HCT116 (cell line): ENCODE results near the gene GREM2. TPM values are rescaled to one million over a fixed set of nuclear protein-coding genes. Genes with fewer than 3 reads are reported as not detected.

Source experiments
- ATAC-seq: fragments of 200-7000 bp; cut with Tn5 transposase; 2 replicates; pipeline ENCODE4 v1.9.1; 2020; ENCODE audit warnings: mild to moderate bottlenecking, moderate library complexity
- BruUV-seq: library from RNA; stranded (reverse); fragments of 400-500 nt; replicated peaks from 2 replicates; lab custom pipeline; 2021; lab: Mats Ljungman, UMichigan
- CTCF ChIA-PET: fragments of 300-600 bp; sonication (Branson Sonifier 250); formaldehyde crosslinking; loops from one replicate; lab custom pipeline; 2021; ENCODE audit warnings: antibody characterized with exemption; lab: Charles Lee
- POLR2A ChIA-PET: fragments of 300-600, 350-600 bp; sonication (Branson Sonifier 250); formaldehyde crosslinking; loops from one replicate; lab custom pipeline; 2021; ENCODE audit warnings: antibody characterized with exemption; lab: Charles Lee
- RAD21 ChIA-PET, 2 experiments: fragments of 300-600 bp; sonication (Branson Sonifier 250); formaldehyde crosslinking; loops; one replicate each; lab custom pipeline; 2023; ENCODE audit warnings: low total read pairs in 2 of 2; ENCODE audit not compliant: uncharacterized antibody in 2 of 2, unreplicated experiment in 2 of 2, low non-redundant PET in 1 of 2; lab: Charles Lee
- DNase-seq: peaks from one replicate; pipeline ENCODE4 v3.0.0-alpha.2; 2010; ENCODE audit warnings: low read depth, low spot score
- H2AFZ ChIP-seq: fragments of 200-600 bp; shearing (Covaris generic), sonication (generic); 2 replicates; pipeline ENCODE4 v1.6.1; 2017; ENCODE audit warnings: low read depth, mixed run types, mixed read lengths, antibody characterized with exemption, low read length; ENCODE audit not compliant: poor library complexity, severe bottlenecking
- H3K27ac ChIP-seq: 2 replicates; pipeline ENCODE4 v1.5.1; 2012; ENCODE audit warnings: low read depth, low read length
- H3K27me3 ChIP-seq: fragments of 200-600 bp; sonication (generic); 2 replicates; pipeline ENCODE4 v1.6.1; 2016; ENCODE audit warnings: mixed run types, low read length, mixed read lengths; ENCODE audit not compliant: insufficient read depth
- H3K36me3 ChIP-seq, 2 experiments: fragments of 200-500 bp in 1 of 2; fragments of 200-600 bp in 1 of 2; sonication (Bioruptor generic) in 1 of 2; sonication (generic) in 1 of 2; 2 replicates each; pipeline versions ENCODE4 v1.5.1 to v1.6.1; 2014 to 2016; ENCODE audit warnings: low read length in 2 of 2, inconsistent platforms in 1 of 2, mixed read lengths in 1 of 2, mixed run types in 1 of 2; ENCODE audit not compliant: insufficient read depth in 2 of 2, control insufficient read depth in 1 of 2
- H3K4me1 ChIP-seq, 2 experiments: fragments of 200-600 bp in 1 of 2; sonication (generic) in 1 of 2; 2 replicates each; pipeline versions ENCODE4 v1.5.1 to v1.6.1; 2012 to 2017; ENCODE audit warnings: low read length in 2 of 2, inconsistent platforms in 1 of 2, mild to moderate bottlenecking in 1 of 2, mixed read lengths in 1 of 2, mixed run types in 1 of 2, moderate library complexity in 1 of 2; ENCODE audit not compliant: insufficient read depth in 2 of 2, control insufficient read depth in 1 of 2
- H3K4me2 ChIP-seq: fragments of 200-600 bp; sonication (generic); 2 replicates; pipeline ENCODE4 v1.6.1; 2017; ENCODE audit warnings: mixed run types, low read length, mixed read lengths
- H3K4me3 ChIP-seq, 2 experiments: fragments of 200-600 bp in 1 of 2; sonication (generic) in 1 of 2; replicated peaks in 1 of 2; 2 replicates each; pipeline ENCODE4 v1.5.1; 2011 to 2016; ENCODE audit warnings: low read length in 2 of 2, control low read depth in 1 of 2, low read depth in 1 of 2, mild to moderate bottlenecking in 1 of 2, mixed read lengths in 1 of 2, mixed run types in 1 of 2
- H3K79me2 ChIP-seq: fragments of 200-600 bp; sonication (generic); 2 replicates; pipeline ENCODE4 v1.6.1; 2017; ENCODE audit warnings: mild to moderate bottlenecking, mixed run types, low read length, moderate library complexity, mixed read lengths; ENCODE audit not compliant: insufficient read depth
- H3K9ac ChIP-seq: fragments of 200-600 bp; sonication (generic); 2 replicates; pipeline ENCODE4 v1.6.1; 2016; ENCODE audit warnings: low read length, mixed read lengths
- H3K9me2 ChIP-seq: fragments of 200-600 bp; sonication (generic), shearing (Covaris generic); 2 replicates; pipeline ENCODE4 v1.6.1; 2017; ENCODE audit warnings: mixed run types, mild to moderate bottlenecking, moderate library complexity; ENCODE audit not compliant: insufficient read depth
- H3K9me3 ChIP-seq, 2 experiments: fragments of 200-500 bp in 1 of 2; fragments of 200-600 bp in 1 of 2; sonication (Bioruptor generic) in 1 of 2; sonication (generic) in 1 of 2; 2 replicates each; pipeline ENCODE4 v1.6.1; 2014 to 2017; ENCODE audit warnings: low read length in 2 of 2, mixed read lengths in 2 of 2, inconsistent platforms in 1 of 2, low read depth in 1 of 2, mild to moderate bottlenecking in 1 of 2, mixed run types in 1 of 2, moderate library complexity in 1 of 2; ENCODE audit not compliant: control insufficient read depth in 1 of 2, insufficient read depth in 1 of 2
- H4K20me1 ChIP-seq: fragments of 200-600 bp; sonication (generic), shearing (Covaris generic); 2 replicates; pipeline ENCODE4 v1.6.1; 2017; ENCODE audit warnings: mixed run types, mild to moderate bottlenecking, moderate library complexity; ENCODE audit not compliant: insufficient read depth
- CBX3 ChIP-seq: IDR thresholded peaks from 2 replicates; pipeline ENCODE4 v1.6.1; 2012; ENCODE audit warnings: low read depth
- CEBPB ChIP-seq: IDR thresholded peaks from 2 replicates; pipeline ENCODE4 v1.6.1; 2012; ENCODE audit warnings: low read depth
- EGR1 ChIP-seq: IDR thresholded peaks from 2 replicates; pipeline ENCODE4 v1.6.1; 2012; ENCODE audit warnings: low read depth
- ELF1 ChIP-seq: IDR thresholded peaks from 2 replicates; pipeline ENCODE4 v1.6.1; 2012; ENCODE audit warnings: low read depth, borderline replicate concordance
- EZH2 ChIP-seq: fragments of 200-600 bp; sonication (generic); IDR thresholded peaks from 2 replicates; pipeline ENCODE4 v1.6.1; 2017; ENCODE audit warnings: antibody characterized with exemption, mixed run types
- EZH2phosphoT487 ChIP-seq: fragments of 200-600 bp; IDR thresholded peaks from 2 replicates; pipeline ENCODE4 v1.6.1; 2018; ENCODE audit warnings: antibody characterized with exemption, borderline replicate concordance
- FOSL1 ChIP-seq: IDR thresholded peaks from 2 replicates; pipeline ENCODE4 v1.6.1; 2012; ENCODE audit warnings: low read depth
- JUND ChIP-seq: IDR thresholded peaks from 2 replicates; pipeline ENCODE4 v1.6.1; 2012
- POLR2A ChIP-seq: IDR thresholded peaks from 2 replicates; pipeline ENCODE4 v1.7.0; 2011; ENCODE audit warnings: borderline replicate concordance; ENCODE audit not compliant: insufficient read depth, insufficient read length; ENCODE audit errors: extremely low read depth
- POLR2AphosphoS5 ChIP-seq: IDR thresholded peaks from 2 replicates; pipeline ENCODE4 v1.6.1; 2011; ENCODE audit warnings: mild to moderate bottlenecking, low read depth, low read length, moderate library complexity
- RAD21 ChIP-seq: IDR thresholded peaks from 2 replicates; pipeline ENCODE4 v1.6.1; 2012; ENCODE audit warnings: low read depth, mild to moderate bottlenecking
- SP1 ChIP-seq: IDR thresholded peaks from 2 replicates; pipeline ENCODE4 v1.6.1; 2012; ENCODE audit warnings: low read depth
- TCF7L2 ChIP-seq: IDR thresholded peaks from 2 replicates; pipeline ENCODE4 v1.7.0; 2011; ENCODE audit warnings: borderline replicate concordance, inconsistent platforms; ENCODE audit not compliant: insufficient read depth, insufficient read length; ENCODE audit errors: extremely low read depth
- YY1 ChIP-seq: IDR thresholded peaks from 2 replicates; pipeline ENCODE4 v1.6.1; 2011; ENCODE audit warnings: low read length, low read depth, moderate library complexity, mild to moderate bottlenecking; ENCODE audit not compliant: insufficient replicate concordance; ENCODE audit errors: extremely low read depth
- ZFX ChIP-seq: fragments of 450-650 bp; IDR thresholded peaks from 2 replicates; pipeline ENCODE4 v1.6.1; 2017
- ZNF274 ChIP-seq: fragments of 200-500 bp; sonication (Bioruptor generic); IDR thresholded peaks from 2 replicates; pipeline ENCODE4 v1.6.1; 2014; ENCODE audit warnings: mild to moderate bottlenecking, low read depth, low read length, inconsistent platforms
- intact Hi-C: fragments of 100-400 bp; cut with micrococcal nuclease; formaldehyde crosslinking; loops from 2 replicates; pipeline ENCODE4 v1.10.0; 2022
- total RNA-seq: library from RNA; stranded (reverse); gene quantifications from one replicate; pipeline ENCODE4 v1.2.1, GENCODE V29; 2021; ENCODE audit not compliant: unreplicated experiment
- TF ChIP-seq, protein P1 (sequence below), 3 experiments: fragments of 200-600 bp in 1 of 3; sonication (generic) in 1 of 3; IDR thresholded peaks in 2 of 3; conservative IDR thresholded peaks in 1 of 3; 2 replicates each; pipeline ENCODE4 v1.5.1; 2012 to 2017; ENCODE audit warnings: low read depth in 2 of 3, low read length in 2 of 3, antibody characterized with exemption in 1 of 3, borderline replicate concordance in 1 of 3, control low read depth in 1 of 3, mild to moderate bottlenecking in 1 of 3, mixed read lengths in 1 of 3, mixed run types in 1 of 3, moderate library complexity in 1 of 3; ENCODE audit not compliant: insufficient read depth in 1 of 3
- TF ChIP-seq, protein P2 (sequence below): IDR thresholded peaks from 2 replicates; pipeline ENCODE4 v1.6.1; 2012
- TF ChIP-seq, protein P3 (sequence below): IDR thresholded peaks from 2 replicates; pipeline ENCODE4 v1.6.1; 2012
- TF ChIP-seq, protein P4 (sequence below): IDR thresholded peaks from 2 replicates; pipeline ENCODE4 v1.6.1; 2012; ENCODE audit warnings: low read depth

GREM2 gene
- total RNA-seq, 1 experiment from 2014 or later = not detected

DNA sequence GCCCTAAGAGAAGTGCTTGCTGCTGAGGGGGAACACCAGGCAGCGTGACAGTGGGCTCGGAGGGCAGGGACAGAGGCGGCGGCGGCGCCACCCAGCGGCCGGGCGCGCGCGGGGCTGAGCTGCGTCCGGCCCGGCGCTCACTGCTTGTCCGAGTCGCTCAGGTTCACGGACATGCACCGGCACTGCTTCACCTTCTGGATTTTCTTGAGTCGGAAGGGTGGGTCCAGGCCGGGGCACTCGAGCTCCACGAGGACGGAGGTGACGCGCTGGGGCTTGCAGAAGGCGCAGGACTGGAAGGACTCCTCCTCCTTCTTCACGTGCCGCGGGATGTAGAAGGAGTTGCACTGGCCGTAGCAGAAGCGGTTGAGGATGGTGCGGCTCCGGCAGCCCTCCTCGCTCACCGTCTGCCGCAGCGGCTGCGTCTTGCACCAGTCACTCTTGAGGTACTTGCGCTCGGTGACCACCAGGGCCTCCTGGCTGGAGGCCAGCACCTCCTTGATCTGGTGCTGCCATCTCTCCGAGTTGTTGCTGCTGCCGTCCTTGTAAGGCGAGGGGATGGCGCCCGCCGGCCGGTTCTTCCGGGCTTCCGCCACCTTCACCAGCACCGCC is 119.0 kb downstream of the GREM2 start:
- H3K4me1 ChIP-seq = no peaks in the 10 kb centered on the region
- DNase-seq = no peak
- no peak for ATAC-seq
- ChIA-PET POLR2A (no interaction called here), RAD21 (no interaction called here), CTCF (no interaction called here)
- BruUV-seq = no TSS peak
- no peak for TF ChIP-seq TCF7L2
- TF ChIP-seq POLR2AphosphoS5 = no peak
- no peak for TF ChIP-seq EZH2
- TF ChIP-seq, protein P1, sequence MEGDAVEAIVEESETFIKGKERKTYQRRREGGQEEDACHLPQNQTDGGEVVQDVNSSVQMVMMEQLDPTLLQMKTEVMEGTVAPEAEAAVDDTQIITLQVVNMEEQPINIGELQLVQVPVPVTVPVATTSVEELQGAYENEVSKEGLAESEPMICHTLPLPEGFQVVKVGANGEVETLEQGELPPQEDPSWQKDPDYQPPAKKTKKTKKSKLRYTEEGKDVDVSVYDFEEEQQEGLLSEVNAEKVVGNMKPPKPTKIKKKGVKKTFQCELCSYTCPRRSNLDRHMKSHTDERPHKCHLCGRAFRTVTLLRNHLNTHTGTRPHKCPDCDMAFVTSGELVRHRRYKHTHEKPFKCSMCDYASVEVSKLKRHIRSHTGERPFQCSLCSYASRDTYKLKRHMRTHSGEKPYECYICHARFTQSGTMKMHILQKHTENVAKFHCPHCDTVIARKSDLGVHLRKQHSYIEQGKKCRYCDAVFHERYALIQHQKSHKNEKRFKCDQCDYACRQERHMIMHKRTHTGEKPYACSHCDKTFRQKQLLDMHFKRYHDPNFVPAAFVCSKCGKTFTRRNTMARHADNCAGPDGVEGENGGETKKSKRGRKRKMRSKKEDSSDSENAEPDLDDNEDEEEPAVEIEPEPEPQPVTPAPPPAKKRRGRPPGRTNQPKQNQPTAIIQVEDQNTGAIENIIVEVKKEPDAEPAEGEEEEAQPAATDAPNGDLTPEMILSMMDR (IDR thresholded peaks at IDR 0.05 in 2 of 3, conservative IDR thresholded peaks at IDR 0.05 in 1 of 3; ENCODE audit: borderline replicate concordance in 1 of 3, insufficient read depth in 1 of 3, low read depth in 2 of 3, low read length in 2 of 3) = no peak
- no peak for TF ChIP-seq JUND
- TF ChIP-seq CEBPB = no peak
- TF ChIP-seq EGR1 = no peak
- TF ChIP-seq, protein P2, sequence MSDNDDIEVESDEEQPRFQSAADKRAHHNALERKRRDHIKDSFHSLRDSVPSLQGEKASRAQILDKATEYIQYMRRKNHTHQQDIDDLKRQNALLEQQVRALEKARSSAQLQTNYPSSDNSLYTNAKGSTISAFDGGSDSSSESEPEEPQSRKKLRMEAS = no peak
- TF ChIP-seq, protein P3, sequence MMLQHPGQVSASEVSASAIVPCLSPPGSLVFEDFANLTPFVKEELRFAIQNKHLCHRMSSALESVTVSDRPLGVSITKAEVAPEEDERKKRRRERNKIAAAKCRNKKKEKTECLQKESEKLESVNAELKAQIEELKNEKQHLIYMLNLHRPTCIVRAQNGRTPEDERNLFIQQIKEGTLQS = no peak
- no peak for TF ChIP-seq EZH2phosphoT487
- TF ChIP-seq SP1 = no peak
- TF ChIP-seq ZFX = no peak
- TF ChIP-seq, protein P4, sequence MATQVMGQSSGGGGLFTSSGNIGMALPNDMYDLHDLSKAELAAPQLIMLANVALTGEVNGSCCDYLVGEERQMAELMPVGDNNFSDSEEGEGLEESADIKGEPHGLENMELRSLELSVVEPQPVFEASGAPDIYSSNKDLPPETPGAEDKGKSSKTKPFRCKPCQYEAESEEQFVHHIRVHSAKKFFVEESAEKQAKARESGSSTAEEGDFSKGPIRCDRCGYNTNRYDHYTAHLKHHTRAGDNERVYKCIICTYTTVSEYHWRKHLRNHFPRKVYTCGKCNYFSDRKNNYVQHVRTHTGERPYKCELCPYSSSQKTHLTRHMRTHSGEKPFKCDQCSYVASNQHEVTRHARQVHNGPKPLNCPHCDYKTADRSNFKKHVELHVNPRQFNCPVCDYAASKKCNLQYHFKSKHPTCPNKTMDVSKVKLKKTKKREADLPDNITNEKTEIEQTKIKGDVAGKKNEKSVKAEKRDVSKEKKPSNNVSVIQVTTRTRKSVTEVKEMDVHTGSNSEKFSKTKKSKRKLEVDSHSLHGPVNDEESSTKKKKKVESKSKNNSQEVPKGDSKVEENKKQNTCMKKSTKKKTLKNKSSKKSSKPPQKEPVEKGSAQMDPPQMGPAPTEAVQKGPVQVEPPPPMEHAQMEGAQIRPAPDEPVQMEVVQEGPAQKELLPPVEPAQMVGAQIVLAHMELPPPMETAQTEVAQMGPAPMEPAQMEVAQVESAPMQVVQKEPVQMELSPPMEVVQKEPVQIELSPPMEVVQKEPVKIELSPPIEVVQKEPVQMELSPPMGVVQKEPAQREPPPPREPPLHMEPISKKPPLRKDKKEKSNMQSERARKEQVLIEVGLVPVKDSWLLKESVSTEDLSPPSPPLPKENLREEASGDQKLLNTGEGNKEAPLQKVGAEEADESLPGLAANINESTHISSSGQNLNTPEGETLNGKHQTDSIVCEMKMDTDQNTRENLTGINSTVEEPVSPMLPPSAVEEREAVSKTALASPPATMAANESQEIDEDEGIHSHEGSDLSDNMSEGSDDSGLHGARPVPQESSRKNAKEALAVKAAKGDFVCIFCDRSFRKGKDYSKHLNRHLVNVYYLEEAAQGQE = no peak
- TF ChIP-seq CBX3 = no peak
- TF ChIP-seq ZNF274 = no peak
- no peak for TF ChIP-seq RAD21
- TF ChIP-seq ELF1 = no peak
- TF ChIP-seq POLR2A = no peak
- TF ChIP-seq FOSL1 = no peak
- no peak for TF ChIP-seq YY1
- intact Hi-C loops = no loop called here
- no peak overlapping the region for H3K27ac ChIP-seq
- H3K4me3 ChIP-seq = no peak overlapping the region
- H3K9me3 ChIP-seq = peaks cover 0 to 15% of the 10 kb centered on the region in 2 experiments; a peak in 2 of 4 replicates
- H4K20me1 ChIP-seq = no peaks in the 10 kb centered on the region
- H3K79me2 ChIP-seq = no peaks in the 10 kb centered on the region
- H2AFZ ChIP-seq = no peak overlapping the region
- H3K36me3 ChIP-seq = no peaks in the 10 kb centered on the region
- no peak overlapping the region for H3K4me2 ChIP-seq
- H3K9ac ChIP-seq = no peak overlapping the region
- H3K27me3 ChIP-seq = no peaks in the 10 kb centered on the region
- no peaks in the 10 kb centered on the region for H3K9me2 ChIP-seq
